Embryonic facial prominence (tissue), 1 donor: ENCODE results near the gene OMA1.
"Not testable (repeated sequence)": the region's sequence is repeated elsewhere in the genome, so short reads cannot be mapped to it uniquely, and the experiment has no call there.

ENCODE experiments used
- DNase-seq: peaks from one replicate; pipeline ENCODE4 v3.0.0-alpha.2; 2016; ENCODE audit errors: extremely low spot score

The OMA1 gene

DNA sequence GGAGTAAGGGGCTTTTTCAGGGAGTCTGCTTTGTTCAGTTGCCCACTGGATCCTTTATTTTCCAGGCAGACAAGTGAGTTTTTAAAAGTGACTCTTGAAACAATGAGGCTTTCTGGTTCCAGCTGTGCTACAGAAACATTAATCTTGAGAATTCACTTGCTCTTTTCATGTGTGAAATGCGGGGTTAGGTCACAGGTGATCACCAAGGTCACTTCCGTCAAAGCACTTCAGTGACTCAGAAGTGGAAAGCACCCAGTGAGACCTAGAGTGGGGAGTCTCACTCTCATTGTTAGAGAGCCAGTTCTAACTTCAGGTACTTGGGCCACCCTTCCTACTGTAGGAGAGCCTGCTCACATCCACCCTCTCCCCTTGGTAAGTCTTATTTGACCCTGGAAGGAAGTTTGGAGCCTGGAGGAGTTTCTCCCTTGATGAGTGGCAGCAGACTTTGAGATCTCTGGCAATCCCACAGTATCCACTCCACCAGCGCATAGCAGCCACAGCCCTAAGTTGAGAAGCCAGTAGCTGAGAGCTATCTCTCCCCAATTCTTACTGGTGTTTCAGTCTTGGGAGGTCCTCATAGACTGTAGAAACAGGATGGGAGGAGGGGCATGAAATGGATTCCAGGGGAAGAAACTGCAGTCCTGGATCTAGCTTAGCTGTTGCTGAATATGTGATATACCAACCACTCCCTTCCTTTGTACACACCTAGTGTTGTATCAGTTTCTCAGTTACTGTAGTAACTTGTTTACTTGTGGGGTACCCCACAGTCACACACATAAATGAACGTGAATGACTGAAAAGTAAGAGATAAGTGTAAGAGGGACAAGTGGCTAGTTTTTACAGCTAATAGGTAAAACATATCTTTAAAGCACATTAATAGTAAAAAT lies 27.4 kb upstream of the OMA1 start:
- DNase-seq, result no peak

- DNase-seq, result no peak
Measured at GRCh38 chr1:58573138-58573537, 26.6 kb upstream of the OMA1 start.

GRCh38 chr1:58572690-58573089 lies 26.2 kb upstream of the OMA1 start:
- no peak for DNase-seq

GRCh38 chr1:58571616-58572015 lies 25.1 kb upstream of the OMA1 start:
- no peak for DNase-seq

DNA sequence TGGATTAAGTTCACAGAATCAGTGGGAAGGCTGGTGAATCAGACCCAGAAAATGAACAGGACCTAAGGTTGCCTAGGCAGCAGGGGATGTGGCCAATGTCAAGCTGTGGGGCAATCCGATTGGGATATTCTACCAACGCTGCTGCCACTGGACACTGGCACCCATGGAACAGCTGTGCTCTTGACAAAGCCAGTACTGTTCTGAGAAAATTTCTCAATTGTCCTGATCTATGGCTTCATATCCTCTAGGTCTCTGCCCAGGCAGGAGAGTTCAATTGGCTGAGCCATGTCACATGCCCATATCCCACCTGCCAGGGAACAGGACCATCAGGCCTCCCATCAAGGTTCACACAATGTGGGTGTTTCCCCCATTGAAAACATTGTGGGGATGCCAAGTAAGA lies 24.3 kb upstream of the OMA1 start:
- DNase-seq, result no peak

GRCh38 chr1:58570094-58570493 lies 23.6 kb upstream of the OMA1 start:
- DNase-seq, result no peak

DNA sequence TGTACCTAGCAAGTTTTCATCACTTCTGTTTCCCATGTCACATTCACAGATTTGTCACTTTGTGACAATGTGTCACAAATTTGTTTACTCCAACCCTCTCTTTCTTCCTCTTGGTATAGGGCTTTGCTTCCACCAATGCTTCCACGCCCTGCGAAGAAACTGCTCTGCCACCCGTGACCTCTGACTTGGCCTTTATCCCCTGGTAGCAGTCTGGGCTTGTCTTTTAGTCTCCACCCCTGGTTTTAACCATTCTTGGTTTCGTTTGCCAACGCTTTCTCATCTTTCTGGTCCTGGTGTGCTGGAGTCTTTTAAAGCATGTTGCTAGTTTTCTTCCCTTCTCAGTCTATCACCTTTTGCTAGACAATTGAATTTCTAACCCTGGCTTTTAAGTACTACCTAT lies 22.4 kb upstream of the OMA1 start:
- no peak for DNase-seq

DNA sequence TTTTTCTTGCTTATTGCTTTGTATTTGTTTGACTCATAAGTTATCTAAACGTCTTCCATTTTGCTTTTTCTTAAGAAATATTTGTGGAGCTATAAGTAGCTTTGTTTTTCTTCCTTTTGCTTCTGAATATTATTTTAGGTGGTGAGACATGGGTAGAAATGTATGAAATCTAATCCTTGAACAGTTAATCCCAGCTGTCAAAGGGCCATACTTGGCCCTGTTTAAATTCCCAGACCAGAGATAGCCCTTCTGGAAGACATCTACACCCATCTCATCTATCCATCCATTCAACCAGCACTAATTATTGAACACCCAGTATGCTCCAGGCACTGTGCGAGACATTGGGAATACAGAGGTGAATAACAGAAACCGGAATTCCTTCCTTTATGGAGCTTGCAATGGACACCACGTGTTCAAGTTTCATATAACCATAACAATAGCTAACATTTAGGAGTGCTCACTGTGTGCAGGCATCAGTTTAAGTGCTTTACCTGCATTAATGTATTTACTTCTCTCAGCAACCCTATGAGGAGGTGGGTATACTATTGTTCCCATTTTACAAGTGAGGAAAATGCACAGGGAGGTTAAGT lies 21.8 kb upstream of the OMA1 start:
- no peak for DNase-seq

GRCh38 chr1:58566339-58566738 lies 19.8 kb upstream of the OMA1 start:
- no peak for DNase-seq

GRCh38 chr1:58563715-58564114 lies 17.2 kb upstream of the OMA1 start:
- DNase-seq, result not testable (repeated sequence)

GRCh38 chr1:58561633-58562032 lies 15.1 kb upstream of the OMA1 start:
- no peak for DNase-seq

- DNase-seq, result no peak
Measured at GRCh38 chr1:58555393-58555792, 8.9 kb upstream of the OMA1 start.

DNA sequence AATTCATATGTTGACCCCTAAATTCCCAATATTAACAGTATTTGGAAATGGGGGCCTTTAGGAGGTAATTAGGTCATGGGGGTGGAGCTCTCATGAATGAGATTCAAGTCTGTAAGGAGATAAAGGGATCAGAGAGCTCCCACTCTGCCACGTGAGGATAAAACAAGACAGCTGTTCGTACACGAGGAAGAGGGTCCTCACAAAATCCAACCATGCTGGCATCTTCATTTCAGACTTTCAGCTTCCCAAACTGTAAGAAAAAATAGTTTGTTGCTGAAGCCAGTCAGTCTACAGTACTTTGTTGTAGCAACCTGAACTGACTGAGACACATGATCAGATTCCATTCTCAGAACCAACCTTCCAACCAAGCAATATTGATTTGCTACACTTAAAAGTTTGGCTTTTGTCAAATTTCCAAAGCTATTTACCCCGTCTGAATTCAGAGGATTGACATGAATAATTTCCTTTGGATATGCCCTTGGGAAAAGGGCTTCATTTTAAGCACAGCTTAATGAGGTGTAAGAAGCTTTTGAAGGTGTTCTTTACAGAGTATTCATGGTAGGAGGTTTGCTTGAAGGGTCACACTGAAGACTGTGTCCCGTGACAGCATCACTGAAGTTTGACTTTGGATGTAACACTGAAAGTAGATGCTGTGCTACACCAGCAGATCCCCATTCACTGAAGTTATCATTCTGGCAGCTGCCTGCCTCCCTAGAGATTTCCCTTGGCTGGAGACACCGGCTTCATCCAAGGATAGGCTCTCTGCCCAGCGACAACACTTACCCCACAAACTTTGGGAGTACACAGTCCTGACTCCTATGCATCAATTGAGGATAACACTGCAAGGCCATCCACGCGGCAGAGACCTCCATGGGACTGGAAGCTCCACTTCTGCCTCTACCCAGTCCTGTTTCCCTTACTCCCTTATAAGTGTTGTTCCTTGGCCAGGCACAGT lies 4.9 kb upstream of the OMA1 start:
- DNase-seq, result no peak

DNA sequence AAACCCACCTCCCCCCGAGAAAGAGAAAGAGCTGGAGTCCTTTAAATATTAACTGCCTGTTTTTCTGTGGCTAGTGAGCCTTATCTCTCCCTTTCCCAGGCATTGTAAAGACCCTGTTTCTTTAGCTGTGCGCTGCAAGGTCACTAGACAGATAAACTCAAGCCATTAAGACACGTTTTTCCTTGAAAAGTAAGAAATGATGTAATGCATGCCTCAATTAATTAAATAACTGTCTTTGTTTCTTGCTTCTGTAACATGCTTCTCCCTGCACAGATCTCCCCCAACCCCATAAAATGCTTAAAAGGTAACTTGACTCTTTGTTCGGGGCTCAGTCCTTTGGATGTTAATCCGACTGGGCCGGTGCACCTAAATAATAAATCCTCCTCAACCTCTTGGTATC lies 2.8 kb upstream of the OMA1 start:
- not testable (repeated sequence) for DNase-seq

- no peak for DNase-seq
Measured at GRCh38 chr1:58548371-58548770, 1.8 kb upstream of the OMA1 start.

DNA sequence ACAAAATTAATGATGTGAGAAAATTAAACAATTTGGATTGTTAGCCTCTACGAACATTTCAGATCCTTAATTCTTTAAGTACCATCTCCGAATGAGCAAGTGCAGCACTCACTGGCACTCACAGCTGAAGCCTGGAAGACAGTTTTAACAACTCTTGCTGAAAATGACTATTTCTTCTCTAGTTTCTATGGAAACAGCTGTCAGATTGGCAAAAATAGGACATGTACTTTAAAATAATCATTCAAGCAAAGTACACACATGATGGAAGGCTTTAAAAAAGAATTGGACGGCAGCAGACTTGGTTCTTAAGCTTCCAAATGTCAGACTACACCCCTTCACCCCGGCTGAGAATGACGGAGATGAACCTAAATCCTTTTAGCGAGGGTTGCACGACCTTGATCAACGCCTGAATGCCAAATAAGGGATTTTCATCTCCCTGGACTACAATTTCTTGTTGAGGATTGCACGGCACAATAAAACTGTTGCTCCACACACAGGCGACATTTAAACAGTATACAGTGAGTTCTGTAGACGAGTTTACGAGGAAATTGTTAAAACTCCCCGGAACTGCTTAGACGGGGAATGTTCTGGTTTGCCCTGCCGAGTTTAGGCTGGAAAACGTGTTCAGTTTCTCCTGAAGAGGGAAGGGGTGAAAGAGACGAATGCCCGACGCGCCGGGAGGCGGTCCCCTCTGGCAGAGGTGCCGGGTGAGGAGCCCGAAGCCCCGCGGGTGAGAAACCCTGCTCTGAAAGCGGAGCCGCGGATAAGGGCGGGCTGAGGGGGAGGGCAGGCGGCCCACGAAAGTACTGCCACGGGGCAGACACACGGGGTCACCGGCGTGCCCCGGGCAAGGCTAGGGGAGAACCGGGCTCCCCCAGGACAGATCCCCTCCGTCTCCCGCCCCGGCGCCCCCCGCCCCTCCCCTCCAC lies 671 bp downstream of the OMA1 start:
- peak; percentile 52 for DNase-seq

DNA sequence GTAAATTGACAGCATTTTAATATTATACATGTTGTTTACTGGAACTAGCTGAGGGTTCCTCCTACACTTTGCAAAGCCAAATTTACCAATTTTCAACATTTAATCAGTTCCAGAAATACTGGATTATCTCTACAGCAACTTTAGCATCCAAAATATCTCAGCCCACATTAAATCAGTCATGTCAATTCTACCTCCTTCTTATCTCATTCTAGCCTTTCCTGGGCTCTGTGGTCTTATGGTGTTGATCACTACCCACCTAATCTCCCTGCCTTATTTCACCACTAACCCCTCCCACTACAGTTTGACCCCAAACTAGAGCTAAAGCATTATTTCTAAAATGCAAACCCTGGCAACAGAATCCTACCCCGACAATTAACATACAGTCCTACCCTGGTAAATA lies 3.3 kb downstream of the OMA1 start:
- no peak for DNase-seq

DNA sequence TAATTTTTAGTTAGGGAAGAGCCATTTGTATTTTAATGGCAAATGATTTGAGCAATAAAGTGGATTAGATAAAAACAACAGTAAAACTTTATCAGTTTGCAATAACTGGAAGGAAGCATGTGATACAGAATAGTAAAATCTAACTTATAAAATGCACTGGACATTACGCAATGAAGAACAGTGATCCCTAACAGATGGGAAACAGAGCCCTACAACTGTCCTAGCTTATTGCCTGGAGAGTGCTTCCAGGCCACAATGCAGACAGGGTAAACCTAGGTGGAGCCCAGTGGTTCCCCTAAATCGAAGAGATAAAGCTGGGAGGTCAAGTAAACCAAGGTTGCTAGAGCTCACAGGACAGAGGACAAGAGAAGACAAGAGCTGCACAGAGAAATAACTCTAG lies 7.0 kb downstream of the OMA1 start:
- no peak for DNase-seq

DNA sequence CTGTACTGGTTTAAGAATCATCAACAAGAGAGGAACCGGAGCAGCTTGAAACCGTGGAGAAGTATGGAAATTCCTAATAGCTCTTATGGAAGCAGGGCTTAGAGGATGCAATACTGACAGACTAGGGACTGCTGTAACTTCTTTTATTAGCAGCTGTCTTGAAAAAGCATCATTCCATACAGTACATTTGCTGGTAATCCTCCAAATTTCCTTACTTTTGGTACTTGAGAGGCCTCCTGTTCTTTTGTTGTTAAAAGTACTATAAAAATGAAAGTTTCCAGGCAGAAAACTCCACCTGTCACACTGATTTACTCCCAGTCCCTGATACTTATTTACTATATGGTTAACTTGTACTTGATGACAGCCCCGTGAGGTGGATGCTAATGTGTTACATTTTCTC lies 7.7 kb downstream of the OMA1 start:
- DNase-seq, result no peak

DNA sequence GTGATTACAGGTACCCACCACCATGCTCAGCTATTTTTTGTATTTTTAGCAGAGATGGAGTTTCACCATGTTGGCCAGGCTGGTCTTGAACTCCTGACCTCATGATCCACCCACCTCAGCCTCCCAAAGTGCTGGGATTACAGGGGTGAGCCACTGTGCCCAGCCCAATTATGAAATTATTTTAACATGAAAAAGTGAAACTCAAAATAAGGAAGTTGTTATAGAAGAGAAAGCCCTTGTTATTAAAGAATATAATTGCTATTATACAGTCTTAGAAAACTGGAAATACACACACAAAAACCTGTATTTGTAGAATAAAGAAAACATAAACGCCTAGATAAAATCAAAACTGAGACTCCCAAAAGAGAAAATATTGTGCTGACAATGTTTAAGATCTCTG lies 14.7 kb downstream of the OMA1 start:
- DNase-seq, result not testable (repeated sequence)

- DNase-seq, result no peak
Measured at GRCh38 chr1:58529284-58529683, 17.2 kb downstream of the OMA1 start.
